IMR-90 (cell line): ENCODE results near the gene LCE1F. TPM values are rescaled to one million over a fixed set of nuclear protein-coding genes. Genes with fewer than 3 reads are reported as not detected.

Source experiments
- ATAC-seq: fragments of 200-7000 bp; cut with Tn5 transposase; 2 replicates; pipeline ENCODE4 v1.9.1; 2020; ENCODE audit warnings: low read depth, mild to moderate bottlenecking, moderate library complexity
- BruUV-seq: library from RNA; stranded (reverse); fragments of 400-500 nt; replicated peaks from 2 replicates; lab custom pipeline; 2021; lab: Mats Ljungman, UMichigan
- CTCF ChIA-PET: fragments of 300-600 bp; formaldehyde crosslinking; extraction: SDS; loops from one replicate; lab custom pipeline; 2021; ENCODE audit warnings: antibody characterized with exemption; lab: Yijun Ruan, JAX
- POLR2A ChIA-PET: fragments of 300-600 bp; sonication (Branson Sonifier 250); formaldehyde crosslinking; loops from one replicate; lab custom pipeline; 2022; ENCODE audit warnings: antibody characterized with exemption; ENCODE audit not compliant: unreplicated experiment; lab: Charles Lee
- DNase-seq: peaks from one replicate; pipeline ENCODE4 v3.0.0; 2013
- H2AFZ ChIP-seq: replicated peaks from 2 replicates; pipeline ENCODE3; 2013; ENCODE audit warnings: low read length, mild to moderate bottlenecking; ENCODE audit not compliant: poor library complexity
- H2AK5ac ChIP-seq: 2 replicates; pipeline ENCODE4 v1.6.1; 2013; ENCODE audit warnings: low read depth, low read length, inconsistent platforms
- H2AK9ac ChIP-seq: replicated peaks from 2 replicates; pipeline ENCODE3; 2013; ENCODE audit warnings: mild to moderate bottlenecking, low read depth, low read length, moderate library complexity; ENCODE audit not compliant: poor library complexity
- H2BK120ac ChIP-seq: 2 replicates; pipeline ENCODE4 v1.6.1; 2013; ENCODE audit warnings: low read depth, low read length, inconsistent platforms
- H2BK15ac ChIP-seq: 3 replicates; pipeline ENCODE4 v1.6.1; 2013; ENCODE audit warnings: low read depth, low read length, inconsistent platforms
- H2BK20ac ChIP-seq: 2 replicates; pipeline ENCODE4 v1.6.1; 2013; ENCODE audit warnings: low read depth, mild to moderate bottlenecking, inconsistent platforms, low read length, moderate library complexity
- H2BK5ac ChIP-seq: 2 replicates; pipeline ENCODE4 v1.6.1; 2013; ENCODE audit warnings: mild to moderate bottlenecking, low read depth, low read length, inconsistent platforms; ENCODE audit not compliant: poor library complexity, severe bottlenecking
- H3K14ac ChIP-seq: replicated peaks from 2 replicates; pipeline ENCODE4 v1.6.1; 2013; ENCODE audit warnings: low read depth, low read length, inconsistent platforms
- H3K18ac ChIP-seq: 2 replicates; pipeline ENCODE4 v1.6.1; 2013; ENCODE audit warnings: low read depth, low read length, control low read depth
- H3K23ac ChIP-seq: 2 replicates; pipeline ENCODE4 v1.6.1; 2013; ENCODE audit warnings: low read depth, low read length, inconsistent platforms
- H3K27ac ChIP-seq: 2 replicates; pipeline ENCODE4 v1.5.1; 2013; ENCODE audit warnings: mild to moderate bottlenecking, control low read depth, low read length; ENCODE audit not compliant: insufficient read depth
- H3K27me3 ChIP-seq: 2 replicates; pipeline ENCODE4 v1.6.1; 2013; ENCODE audit warnings: low read length; ENCODE audit not compliant: control insufficient read depth, insufficient read depth
- H3K36me3 ChIP-seq: 2 replicates; pipeline ENCODE4 v1.6.1; 2013; ENCODE audit warnings: low read length, mixed read lengths; ENCODE audit not compliant: control insufficient read depth, insufficient read depth
- H3K4ac ChIP-seq: 2 replicates; pipeline ENCODE4 v1.6.1; 2013; ENCODE audit warnings: low read depth, low read length, inconsistent platforms
- H3K4me1 ChIP-seq: 2 replicates; pipeline ENCODE4 v1.6.1; 2013; ENCODE audit warnings: low read length, mixed read lengths; ENCODE audit not compliant: control insufficient read depth, insufficient read depth
- H3K4me2 ChIP-seq: 2 replicates; pipeline ENCODE4 v1.6.1; 2013; ENCODE audit warnings: low read depth, mild to moderate bottlenecking, control low read depth, low read length, moderate library complexity
- H3K4me3 ChIP-seq: 2 replicates; pipeline ENCODE4 v1.5.1; 2013; ENCODE audit warnings: low read depth, mild to moderate bottlenecking, control low read depth, low read length, moderate library complexity; ENCODE audit not compliant: insufficient read depth
- H3K56ac ChIP-seq: 2 replicates; pipeline ENCODE4 v1.6.1; 2013; ENCODE audit warnings: low read length, inconsistent platforms; ENCODE audit not compliant: insufficient read depth; ENCODE audit errors: extremely low read depth
- H3K79me1 ChIP-seq, 2 experiments: 2 replicates each; pipeline ENCODE4 v1.6.1; 2013; ENCODE audit warnings: low read length in 2 of 2, inconsistent platforms in 1 of 2, low read depth in 1 of 2
- H3K9ac ChIP-seq: 2 replicates; pipeline ENCODE4 v1.6.1; 2013; ENCODE audit warnings: low read depth, low read length, control low read depth
- H3K9me1 ChIP-seq: 2 replicates; pipeline ENCODE4 v1.6.1; 2013; ENCODE audit warnings: low read length, inconsistent platforms; ENCODE audit not compliant: insufficient read depth
- H3K9me3 ChIP-seq: 2 replicates; pipeline ENCODE4 v1.6.1; 2013; ENCODE audit warnings: low read length; ENCODE audit not compliant: control insufficient read depth, insufficient read depth
- H4K20me1 ChIP-seq: 2 replicates; pipeline ENCODE4 v1.6.1; 2013; ENCODE audit warnings: low read length, inconsistent platforms; ENCODE audit not compliant: insufficient read depth
- H4K5ac ChIP-seq: 2 replicates; pipeline ENCODE4 v1.6.1; 2013; ENCODE audit warnings: mild to moderate bottlenecking, low read depth, low read length, control low read depth
- H4K8ac ChIP-seq, 2 experiments: 2 replicates each; pipeline ENCODE4 v1.6.1; 2013; ENCODE audit warnings: low read depth in 2 of 2, low read length in 2 of 2, control low read depth in 1 of 2, inconsistent platforms in 1 of 2
- H4K91ac ChIP-seq: 2 replicates; pipeline ENCODE4 v1.6.1; 2013; ENCODE audit warnings: low read depth, low read length, inconsistent platforms; ENCODE audit not compliant: insufficient read depth
- ELK1 ChIP-seq: fragments of 150-350 bp; IDR thresholded peaks from 2 replicates; pipeline ENCODE4 v1.6.1; 2016; ENCODE audit warnings: low read depth, mild to moderate bottlenecking, low read length, moderate library complexity, borderline replicate concordance
- FOS ChIP-seq: fragments of 150-350 bp; IDR thresholded peaks from 2 replicates; pipeline ENCODE4 v1.6.1; 2016; ENCODE audit warnings: low read depth, low read length
- MAFK ChIP-seq: IDR thresholded peaks from 2 replicates; pipeline ENCODE4 v1.6.1; 2012; ENCODE audit warnings: low read depth, low read length, improper control_type of control experiment
- MAZ ChIP-seq: IDR thresholded peaks from 2 replicates; pipeline ENCODE4 v1.6.1; 2012; ENCODE audit warnings: low read depth, mild to moderate bottlenecking, low read length, improper control_type of control experiment, moderate library complexity, borderline replicate concordance
- MXI1 ChIP-seq: IDR thresholded peaks from 2 replicates; pipeline ENCODE4 v1.6.1; 2012; ENCODE audit warnings: low read depth, mild to moderate bottlenecking, low read length, moderate library complexity, borderline replicate concordance
- POLR2A ChIP-seq: IDR thresholded peaks from 2 replicates; pipeline ENCODE4 v1.6.1; 2012; ENCODE audit warnings: mild to moderate bottlenecking, low read depth, low read length
- RCOR1 ChIP-seq: IDR thresholded peaks from 2 replicates; pipeline ENCODE4 v1.6.1; 2012; ENCODE audit warnings: mild to moderate bottlenecking, low read length, improper control_type of control experiment; ENCODE audit not compliant: insufficient replicate concordance
- USF2 ChIP-seq: fragments of 150-350 bp; IDR thresholded peaks from 2 replicates; pipeline ENCODE4 v1.6.1; 2017; ENCODE audit warnings: mild to moderate bottlenecking, antibody characterized with exemption, low read length, low read depth
- dilution Hi-C: fragments of 300-500 bp; cut with HindIII; formaldehyde crosslinking; loops from one replicate; pipeline ENCODE4 v1.14.3; 2018; ENCODE audit warnings: low sequenced_read_pairs; ENCODE audit not compliant: unreplicated experiment
- in situ Hi-C: fragments of 300-500 bp; cut with MboI; formaldehyde crosslinking; loops from 3 replicates; pipeline ENCODE4 v1.14.3; 2019; ENCODE audit warnings: low sequenced_read_pairs, inconsistent platforms, mixed read lengths
- intact Hi-C: fragments of 100-400 bp; cut with micrococcal nuclease; formaldehyde crosslinking; loops from 2 replicates; pipeline ENCODE4 v1.10.0; 2022
- polyA plus RNA-seq, 3 experiments: library from polyadenylated mRNA; depleted of rRNA; stranded (reverse); fragments of >200 nt; gene quantifications; 2 replicates each; pipeline ENCODE4 v1.2.3, GENCODE V29; 2012; ENCODE audit warnings: low replicate concordance in 1 of 3
- total RNA-seq: library from RNA; depleted of rRNA; stranded (reverse); fragments of >200 nt; gene quantifications from 2 replicates; pipeline ENCODE4 v1.2.3, GENCODE V29; 2012

The LCE1F gene
- total and polyA plus RNA-seq, 2 of the 4 experiments (the other 2 are of a cell fraction) = not detected

DNA sequence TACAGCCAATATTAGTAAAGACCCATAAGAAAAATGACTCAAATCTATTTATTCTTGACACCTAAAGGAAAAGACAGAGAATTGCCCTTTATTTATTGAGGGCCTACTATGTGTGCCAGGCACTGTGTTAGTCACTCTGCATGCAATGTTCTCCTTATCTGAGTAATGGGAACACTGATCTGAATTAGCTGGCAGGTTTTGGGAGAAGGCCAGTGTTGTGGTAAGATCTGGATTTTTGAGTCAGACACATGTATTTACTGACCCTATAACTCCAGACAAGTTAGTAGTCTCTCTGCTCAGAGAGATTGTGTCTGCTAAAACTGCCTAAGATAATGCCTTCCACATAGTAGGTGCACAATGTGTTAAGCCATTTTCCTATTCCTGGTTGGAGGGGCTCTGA, 49.7 kb upstream of the LCE1F start:
- H3K9ac ChIP-seq = no peak overlapping the region
- no peak overlapping the region for H2BK15ac ChIP-seq
- H3K14ac ChIP-seq = no peak overlapping the region
- TF ChIP-seq USF2 (no peak), POLR2A (no peak), FOS (no peak), MAZ (no peak), MAFK (no peak), ELK1 (no peak), MXI1 (no peak), RCOR1 (no peak)
- no peak overlapping the region for H3K27ac ChIP-seq
- H2AK5ac ChIP-seq = no peak overlapping the region
- no TSS peak for BruUV-seq
- H3K23ac ChIP-seq = no peak overlapping the region
- no peaks in the 10 kb centered on the region for H3K4me1 ChIP-seq
- no peak overlapping the region for H2BK20ac ChIP-seq
- no peak for DNase-seq
- H3K4me2 ChIP-seq = no peak overlapping the region
- ATAC-seq = no peak
- in situ Hi-C loops = no loop called here
- H3K4me3 ChIP-seq = no peak overlapping the region
- ChIA-PET POLR2A (no interaction called here), CTCF (no interaction called here)
- H4K5ac ChIP-seq = no peak overlapping the region
- no peak overlapping the region for H4K91ac ChIP-seq
- H2AFZ ChIP-seq = no peak overlapping the region
- no peaks in the 10 kb centered on the region for H3K9me3 ChIP-seq
- no peaks in the 10 kb centered on the region for H4K20me1 ChIP-seq
- dilution Hi-C loops = no loop called here
- 0 out of 2 replicates have a peak, but pooled peaks cover 3% of the 10 kb centered on the region for H3K9me1 ChIP-seq
- no peaks in the 10 kb centered on the region for H3K27me3 ChIP-seq
- no peak overlapping the region for H4K8ac ChIP-seq
- no peak overlapping the region for H2BK5ac ChIP-seq
- no peaks in the 10 kb centered on the region for H3K79me1 ChIP-seq
- no peak overlapping the region for H3K4ac ChIP-seq
- H2AK9ac ChIP-seq = no peak overlapping the region
- no peak overlapping the region for H3K18ac ChIP-seq
- intact Hi-C loops = no loop called here
- no peak overlapping the region for H2BK120ac ChIP-seq
- H3K36me3 ChIP-seq = no peaks in the 10 kb centered on the region
- H3K56ac ChIP-seq = no peak overlapping the region
